ENCODE measurements around the gene ZNF724.

DNA sequence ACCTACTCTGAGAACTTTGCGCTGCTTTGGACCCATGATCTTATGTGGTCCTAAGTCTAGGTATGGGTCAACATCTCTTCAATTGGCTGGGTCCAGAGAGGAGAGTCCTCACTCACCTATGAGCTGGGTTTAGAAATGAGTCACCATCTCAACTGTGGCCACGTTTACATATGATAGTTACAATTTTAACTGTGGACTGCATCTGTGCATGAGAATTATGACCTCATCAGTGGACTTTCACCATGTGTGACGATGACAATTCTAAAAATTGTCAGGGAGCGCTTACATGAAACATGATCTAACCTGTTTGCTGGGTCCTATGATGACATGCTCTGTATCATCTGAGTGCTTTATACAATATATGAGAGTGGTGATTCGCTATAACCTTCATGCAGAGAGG is 12.7 kb upstream of the ZNF724 start:
- TF ChIP-seq POLR2A (IDR thresholded peaks at IDR 0.05; ENCODE audit: low read length) (no peak), GATA1 (IDR thresholded peaks at IDR 0.05; ENCODE audit: low read depth, low read length) (no peak)

All from erythroblast (primary cell).